Left cardiac atrium (tissue), 4 donors: ENCODE data around the gene SDHA. TPM values are rescaled to one million over a fixed set of nuclear protein-coding genes. Genes with fewer than 3 reads are reported as not detected.
A peak's percentile ranks its signal among the peaks of the same experiment; 100 is the strongest.
"Not testable (repeated sequence)": the region's sequence is repeated elsewhere in the genome, so short reads cannot be mapped to it uniquely, and the experiment has no call there.

Experiments
- ATAC-seq, 2 donors: fragments of 200-7000 bp; cut with Tn5 transposase; one replicate each; pipeline ENCODE4 v1.9.1; 2020; ENCODE audit warnings: mild to moderate bottlenecking in 2 of 2, moderate library complexity in 2 of 2
- DNase-seq: peaks from one replicate; pipeline ENCODE4 v3.0.0-alpha.2; 2020
- intact Hi-C, 2 donors: fragments of 100-400 bp; cut with DNase I; formaldehyde crosslinking; loops; one replicate each; pipeline versions ENCODE4 v1.14.1 to v1.15.1; 2022 to 2023
- total RNA-seq, 2 donors: library from RNA; stranded (reverse); fragmentation: NEBNext Ultra II Directional; extraction: Animal tissue kit (Norgen Biotek cat#: 25700); gene quantifications; one replicate each; pipeline ENCODE4 v1.2.1, GENCODE V29; 2021
- donor health status: DM: no; HTN: yes; CAD: no.
- donor health status: DM: no; HTN: yes; CAD: no; lungs with severe emphysema.
- donor health status: DM: yes; HTN: yes; CAD: no.
- donor health status: Dilated cardiomyopathy.

Gene SDHA
- total RNA-seq, 2 donors from 2014 or later: 395 to 449 TPM

GRCh38 chr5:241045-241669 is 23.0 kb downstream of the SDHA start:
- ATAC-seq: peak in 1 of 2 donors; percentile 78
- DNase-seq, intact Hi-C loops: not testable (repeated sequence)

DNA sequence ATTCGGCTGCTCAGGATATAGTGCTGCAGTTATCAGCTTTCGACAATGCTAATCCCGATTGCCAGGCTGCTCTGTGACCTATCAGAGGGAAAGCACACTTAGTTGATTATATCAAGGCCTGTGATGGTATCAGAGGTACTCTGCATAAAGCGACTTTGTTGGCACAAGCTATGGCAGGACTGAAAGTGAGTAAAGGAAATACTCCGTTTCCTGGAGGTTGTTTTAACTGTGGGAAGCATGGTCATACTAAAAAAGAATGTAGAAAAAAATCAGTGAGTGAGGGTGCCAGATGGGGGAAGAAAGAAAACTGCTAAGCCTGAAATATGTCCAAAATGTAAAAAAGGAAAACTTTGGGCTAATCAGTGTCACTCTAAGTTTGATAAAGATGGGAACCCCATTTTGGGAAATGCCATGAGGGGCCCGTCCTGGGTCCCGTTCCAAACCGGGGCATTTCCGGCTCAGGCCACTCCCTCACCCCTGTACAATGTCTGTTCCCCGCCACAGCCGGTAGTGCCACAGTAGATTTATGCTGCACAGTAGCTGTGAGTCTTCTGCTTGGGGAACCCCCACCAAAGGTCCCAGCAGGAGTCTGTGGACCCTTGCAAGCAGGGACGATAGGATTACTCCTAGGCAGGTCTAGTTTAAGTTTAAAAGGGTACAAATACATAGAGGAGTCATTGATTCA is 25.7 kb downstream of the SDHA start:
- intact Hi-C loops, ATAC-seq, DNase-seq: not testable (repeated sequence)

DNA sequence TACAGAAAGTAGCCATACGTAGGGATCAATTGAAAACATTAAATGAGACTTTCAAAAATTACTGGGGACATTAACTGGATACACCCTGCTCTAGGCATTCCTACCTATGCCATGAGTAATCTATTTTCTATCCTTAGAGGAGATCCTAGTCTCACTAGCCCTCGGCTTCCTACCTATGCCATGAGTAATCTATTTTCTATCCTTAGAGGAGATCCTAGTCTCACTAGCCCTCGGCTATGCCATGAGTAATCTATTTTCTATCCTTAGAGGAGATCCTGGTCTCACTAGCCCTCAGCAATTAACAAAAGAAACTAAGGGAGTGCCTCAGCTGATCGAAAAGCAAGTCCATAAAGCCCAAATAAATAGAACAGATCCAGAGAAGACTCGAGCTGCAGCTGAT is 27.6 kb downstream of the SDHA start:
- DNase-seq, intact Hi-C loops, ATAC-seq: not testable (repeated sequence)

DNA sequence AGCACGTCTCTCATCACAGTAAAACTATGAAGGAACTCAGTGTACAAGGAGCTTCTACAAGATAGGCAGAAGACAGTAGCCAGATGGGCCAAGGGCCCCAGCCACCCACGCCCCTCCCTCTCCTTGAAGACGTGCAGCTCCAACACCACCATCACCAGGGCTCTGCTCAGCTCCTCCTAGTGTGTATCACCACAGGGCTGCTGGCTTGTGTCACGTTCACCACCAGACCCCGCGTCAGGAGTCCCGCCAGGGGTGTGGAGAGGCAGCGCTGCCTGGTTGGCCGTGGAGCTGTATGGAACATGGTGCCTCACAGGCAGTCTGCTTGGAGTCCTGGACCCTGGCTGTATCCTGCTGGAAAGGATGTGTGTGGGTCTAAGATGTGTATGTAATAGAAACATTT is 32.3 kb downstream of the SDHA start:
- DNase-seq, intact Hi-C loops: not testable (repeated sequence)
- peak; percentile 19 to 24 for ATAC-seq

- intact Hi-C loops, DNase-seq: not testable (repeated sequence)
- peak in 1 of 2 donors; percentile 27 for ATAC-seq
Measured at GRCh38 chr5:251016-251415, 32.9 kb downstream of the SDHA start.

- ATAC-seq, DNase-seq, intact Hi-C loops: not testable (repeated sequence)
Measured at GRCh38 chr5:251538-251937, 33.4 kb downstream of the SDHA start.

GRCh38 chr5:251975-252374 is 33.9 kb downstream of the SDHA start:
- DNase-seq, intact Hi-C loops, ATAC-seq: not testable (repeated sequence)

DNA sequence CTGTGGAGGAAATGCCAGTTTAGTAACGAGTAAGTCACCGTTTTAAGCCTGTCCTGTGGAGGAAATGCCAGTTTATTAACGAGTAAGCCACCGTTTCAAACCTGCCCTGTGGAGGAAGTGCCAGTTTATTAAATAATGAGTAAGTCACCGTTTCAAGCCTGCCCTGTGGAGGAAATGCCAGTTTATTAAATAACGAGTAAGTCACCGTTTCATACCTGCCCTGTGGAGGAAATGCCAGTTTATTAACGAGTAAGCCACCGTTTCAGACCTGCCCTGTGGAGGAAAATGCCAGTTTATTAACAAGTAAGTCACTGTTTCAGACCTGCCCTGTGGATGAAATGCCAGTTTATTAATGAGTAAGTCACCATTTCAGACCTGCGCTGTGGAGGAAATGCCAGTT is 34.4 kb downstream of the SDHA start:
- no peak for DNase-seq
- intact Hi-C loops: no loop called here
- no peak for ATAC-seq

DNA sequence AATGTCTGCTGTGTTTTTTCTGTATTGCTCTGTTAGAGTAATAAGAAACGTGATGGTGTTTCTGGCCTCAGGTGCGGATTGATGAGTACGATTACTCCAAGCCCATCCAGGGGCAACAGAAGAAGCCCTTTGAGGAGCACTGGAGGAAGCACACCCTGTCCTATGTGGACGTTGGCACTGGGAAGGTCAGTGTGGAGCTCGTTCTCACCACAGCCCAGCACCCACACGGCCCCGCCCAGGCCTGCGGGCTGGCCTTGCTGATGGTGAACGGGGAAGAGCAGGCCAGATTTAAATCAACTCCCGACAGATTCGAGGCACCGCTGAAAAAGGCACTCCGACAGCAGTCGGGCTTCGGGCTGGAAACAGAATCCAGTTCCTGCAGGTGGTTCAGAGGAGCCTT is 36.2 kb downstream of the SDHA start:
- DNase-seq, intact Hi-C loops, ATAC-seq: not testable (repeated sequence)

GRCh38 chr5:255116-255515 is 37.0 kb downstream of the SDHA start:
- ATAC-seq, intact Hi-C loops, DNase-seq: not testable (repeated sequence)

GRCh38 chr5:256347-256746 is 38.2 kb downstream of the SDHA start:
- intact Hi-C loops, DNase-seq: not testable (repeated sequence)
- ATAC-seq: peak in 1 of 2 donors; percentile 59

GRCh38 chr5:257148-257547 is 39.0 kb downstream of the SDHA start:
- no peak for DNase-seq
- intact Hi-C loops: no loop called here
- no peak for ATAC-seq

DNA sequence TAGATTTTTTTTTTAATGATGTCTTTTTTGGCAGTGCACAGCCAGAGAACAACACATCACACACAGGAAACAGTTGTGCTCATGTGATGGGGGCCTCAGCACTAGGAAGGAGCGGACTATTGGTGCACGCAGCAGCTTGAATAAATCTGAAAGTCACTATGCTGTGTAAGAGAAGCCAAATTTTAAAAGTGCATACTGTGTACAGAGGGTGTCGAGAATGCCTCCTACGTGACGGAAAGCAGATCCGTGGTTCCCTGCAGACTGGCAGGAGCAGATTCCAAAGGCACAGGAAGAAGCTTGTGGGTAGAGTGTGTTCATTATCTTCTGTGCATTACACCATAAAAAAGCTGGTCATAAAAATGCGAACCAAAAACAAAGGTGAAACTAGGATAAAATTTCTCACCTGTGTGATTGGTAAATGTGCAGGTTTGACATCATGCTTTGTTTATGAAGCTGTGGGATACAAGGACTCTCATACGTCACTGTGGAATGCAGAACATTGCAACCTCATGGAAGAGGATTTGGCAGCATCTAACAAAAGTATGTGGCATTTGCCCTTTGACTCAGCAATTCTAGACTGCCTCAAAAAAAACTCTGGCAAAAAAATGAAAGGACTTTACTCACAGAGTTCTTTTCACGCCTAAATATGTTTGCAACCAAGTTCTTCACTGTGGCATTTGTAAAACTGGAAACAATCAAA is 45.3 kb downstream of the SDHA start:
- intact Hi-C loops, DNase-seq: not testable (repeated sequence)
- ATAC-seq: peak; percentile 86 to 88

DNA sequence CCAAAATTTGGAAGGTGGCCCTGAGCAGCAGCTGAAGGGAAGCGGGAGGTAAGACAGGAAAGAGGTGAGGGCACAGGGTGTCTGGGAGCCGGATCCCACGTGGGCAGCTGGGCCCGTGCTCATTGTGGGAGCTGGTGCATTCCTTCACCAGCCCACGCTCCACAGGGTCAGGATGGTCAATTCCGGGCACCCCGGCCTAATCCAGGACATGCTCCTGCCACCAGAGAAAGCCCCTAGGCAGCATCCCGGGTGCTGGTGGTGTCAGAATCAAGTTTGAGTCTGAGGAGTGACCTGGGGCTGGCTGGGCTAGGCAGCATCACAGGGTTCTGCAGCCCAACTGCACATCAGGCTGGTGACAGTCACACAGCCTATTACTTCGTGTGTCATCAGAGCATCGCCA is 46.2 kb downstream of the SDHA start:
- peak in 1 of 2 donors; percentile 56 for ATAC-seq
- DNase-seq: no peak
- intact Hi-C loops: no loop called here

GRCh38 chr5:266311-267026 is 48.3 kb downstream of the SDHA start:
- DNase-seq, intact Hi-C loops, ATAC-seq: not testable (repeated sequence)

DNA sequence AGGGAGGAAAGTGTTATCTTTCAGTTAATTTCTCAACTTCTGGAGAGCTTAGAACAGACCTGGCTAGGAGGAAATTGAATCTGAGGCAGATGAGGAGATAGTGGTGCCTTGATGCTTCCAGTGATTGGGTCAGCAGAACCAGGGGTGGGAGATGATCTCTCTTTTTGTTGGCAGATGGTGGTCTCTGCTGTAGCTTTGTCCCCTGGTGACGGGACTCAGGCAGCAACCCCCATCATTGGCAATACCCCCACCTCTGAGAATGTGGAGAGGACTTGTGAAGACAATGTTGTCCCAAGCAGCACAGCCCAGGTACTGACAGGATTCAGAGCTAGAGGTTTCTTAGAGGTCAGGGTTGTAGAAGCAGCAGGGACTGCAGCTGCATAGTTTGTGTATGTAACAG is 49.6 kb downstream of the SDHA start:
- no peak for ATAC-seq
- no peak for DNase-seq
- intact Hi-C loops: no loop called here

DNA sequence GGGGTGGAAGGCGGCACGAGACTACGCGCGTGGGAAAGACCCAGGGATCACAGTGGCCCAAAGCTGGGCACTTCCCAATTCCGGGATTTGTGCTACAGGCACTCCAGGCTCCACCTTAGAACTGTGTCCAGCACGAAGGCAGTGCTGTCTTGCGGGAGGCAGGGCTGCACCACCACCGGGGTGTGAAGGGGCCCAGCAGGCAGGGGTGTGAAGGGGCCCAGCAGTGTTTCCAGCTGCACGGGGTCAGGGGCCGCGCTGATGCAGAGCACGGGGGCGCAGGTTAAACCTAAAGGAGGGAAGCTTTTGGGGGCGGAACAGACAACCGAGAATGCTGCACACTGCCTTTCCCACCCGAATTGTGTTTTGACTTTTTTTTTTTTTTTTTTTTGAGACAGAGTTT is 52.2 kb downstream of the SDHA start:
- DNase-seq: no peak
- intact Hi-C loops: no loop called here
- ATAC-seq: no peak

DNA sequence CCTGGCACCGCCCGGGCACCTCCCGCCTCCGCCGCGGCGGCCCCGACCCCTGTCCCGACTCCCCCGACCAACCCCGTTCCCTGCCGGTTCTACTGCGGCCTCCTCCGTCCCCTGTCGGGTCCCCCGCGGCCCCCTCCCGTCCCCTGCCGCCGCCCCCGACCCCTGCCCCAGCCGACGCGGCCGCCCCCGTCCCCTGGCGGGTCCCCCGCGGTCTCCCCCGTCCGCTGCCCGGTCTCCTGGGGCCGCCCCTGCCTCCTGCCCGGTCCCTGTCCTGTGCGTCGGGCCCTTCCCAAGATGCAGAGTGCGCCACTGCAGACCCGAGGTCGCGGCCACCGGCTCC is 53.7 kb downstream of the SDHA start:
- DNase-seq, intact Hi-C loops: not testable (repeated sequence)
- ATAC-seq: peak in 1 of 2 donors; percentile 13

- intact Hi-C loops, ATAC-seq, DNase-seq: not testable (repeated sequence)
Measured at GRCh38 chr5:273091-273490, 55.0 kb downstream of the SDHA start.
